OCI-LY3 (cell line): Measurements from ENCODE around the gene ZNF335.

ENCODE experiments used
- CTCF ChIP-seq: fragments of 200-600, 300-600 bp; sonication (generic); IDR thresholded peaks from 2 replicates; pipeline ENCODE4 v1.5.1; 2014; ENCODE audit warnings: antibody characterized with exemption, low read length, low read depth
- EZH2phosphoT487 ChIP-seq: fragments of 200-600 bp; shearing (Covaris generic); IDR thresholded peaks from 2 replicates; pipeline ENCODE4 v1.6.1; 2018; ENCODE audit warnings: antibody characterized with exemption, mixed run types, low read depth

DNA sequence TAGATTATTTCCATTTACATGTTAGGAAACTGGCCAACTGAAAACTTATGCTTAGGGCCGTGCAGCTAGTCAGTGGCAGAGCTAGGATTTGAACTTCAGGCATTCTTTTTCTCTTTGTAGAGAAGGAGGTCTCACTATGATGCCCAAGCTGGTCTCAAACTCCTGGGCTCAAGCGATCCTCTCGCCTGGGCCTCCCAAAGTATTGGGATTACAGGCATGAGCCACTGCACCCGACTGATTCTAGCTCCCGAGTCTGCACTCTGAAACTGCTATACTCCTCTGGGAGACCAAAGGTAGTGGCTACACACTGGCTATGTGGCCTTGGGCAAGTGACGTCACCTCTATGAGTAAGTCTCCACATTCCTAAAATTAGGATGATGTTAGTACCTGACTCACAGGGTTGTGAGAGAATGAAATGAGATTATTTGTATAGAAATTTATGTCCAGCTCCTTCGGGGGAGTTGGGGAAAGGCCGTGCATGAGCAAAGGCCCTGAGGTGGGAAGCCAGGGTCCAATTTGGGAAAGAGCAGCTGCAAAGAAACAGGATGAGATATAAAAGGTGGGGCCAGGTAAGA is 66.4 kb downstream of the ZNF335 start:
- no peak for TF ChIP-seq CTCF
- no peak for TF ChIP-seq EZH2phosphoT487
